GM23338 (cell line): ENCODE results near the gene OGFOD2. TPM values are rescaled to one million over a fixed set of nuclear protein-coding genes. Genes with fewer than 3 reads are reported as not detected.
"Not testable (repeated sequence)": the region's sequence is repeated elsewhere in the genome, so short reads cannot be mapped to it uniquely, and the experiment has no call there.

Experiments
- ATAC-seq: fragments of 200-7000 bp; cut with Tn5 transposase; 3 replicates; pipeline ENCODE4 v1.9.1; 2020
- DNase-seq: peaks from one replicate; pipeline ENCODE4 v3.0.0-alpha.2; 2015; ENCODE audit warnings: low spot score
- H2AFZ ChIP-seq: fragments of 200-600 bp; sonication (generic); 2 replicates; pipeline ENCODE4 v1.8.0; 2016; ENCODE audit warnings: antibody characterized with exemption, mild to moderate bottlenecking, moderate library complexity
- H3F3A ChIP-seq: fragments of 200-600 bp; sonication (generic); replicated peaks from 2 replicates; pipeline ENCODE4 v1.8.0; 2017; ENCODE audit warnings: antibody characterized with exemption, mixed run types, low read depth
- H3K27ac ChIP-seq: fragments of 200-600 bp; sonication (generic); 2 replicates; pipeline ENCODE4 v1.6.1; 2016; ENCODE audit warnings: low read depth
- H3K27me3 ChIP-seq: fragments of 200-600 bp; sonication (generic); 2 replicates; pipeline ENCODE4 v1.8.0; 2016; ENCODE audit warnings: mild to moderate bottlenecking, mixed run types, moderate library complexity; ENCODE audit not compliant: insufficient read depth
- H3K36me3 ChIP-seq: fragments of 200-600 bp; sonication (generic); 2 replicates; pipeline ENCODE4 v1.8.0; 2016; ENCODE audit warnings: mild to moderate bottlenecking; ENCODE audit not compliant: insufficient read depth
- H3K4me1 ChIP-seq: fragments of 200-600 bp; sonication (generic); 2 replicates; pipeline ENCODE4 v1.8.0; 2016; ENCODE audit warnings: mild to moderate bottlenecking, moderate library complexity; ENCODE audit not compliant: insufficient read depth
- H3K4me2 ChIP-seq: fragments of 200-600 bp; sonication (generic); 2 replicates; pipeline ENCODE4 v1.7.1; 2017; ENCODE audit warnings: mixed run types
- H3K4me3 ChIP-seq: fragments of 200-600 bp; sonication (generic); 2 replicates; pipeline ENCODE4 v1.6.1; 2016; ENCODE audit warnings: mixed run types
- H3K79me2 ChIP-seq: fragments of 200-600 bp; sonication (generic); replicated peaks from 2 replicates; pipeline ENCODE4 v1.8.0; 2017; ENCODE audit warnings: mild to moderate bottlenecking; ENCODE audit not compliant: insufficient read depth
- H3K9me2 ChIP-seq: fragments of 200-600 bp; sonication (generic); 2 replicates; pipeline ENCODE4 v1.8.0; 2017; ENCODE audit not compliant: insufficient read depth
- H4K20me1 ChIP-seq: fragments of 200-600 bp; sonication (generic); replicated peaks from 2 replicates; pipeline ENCODE4 v1.8.0; 2017; ENCODE audit warnings: mild to moderate bottlenecking; ENCODE audit not compliant: insufficient read depth
- H3K27ac Mint-ChIP-seq: 2 replicates; pipeline ENCODE4 v1.8.0; 2020; ENCODE audit warnings: inconsistent platforms, mild to moderate bottlenecking, moderate library complexity, mixed read lengths
- H3K27me3 Mint-ChIP-seq: 3 replicates; pipeline ENCODE4 v1.8.0; 2022; ENCODE audit warnings: low read depth, mild to moderate bottlenecking, moderate library complexity, mixed read lengths, inconsistent platforms; ENCODE audit not compliant: insufficient read depth, poor library complexity
- H3K36me3 Mint-ChIP-seq: 3 replicates; pipeline ENCODE4 v1.8.0; 2021; ENCODE audit warnings: low read depth, mild to moderate bottlenecking, inconsistent platforms, moderate library complexity, mixed read lengths
- H3K4me1 Mint-ChIP-seq: 3 replicates; pipeline ENCODE4 v1.8.0; 2020; ENCODE audit warnings: mild to moderate bottlenecking, inconsistent platforms, mixed read lengths
- H3K4me3 Mint-ChIP-seq: 3 replicates; pipeline ENCODE4 v1.8.0; 2021; ENCODE audit warnings: moderate library complexity, mild to moderate bottlenecking, inconsistent platforms, mixed read lengths
- H3K9me3 Mint-ChIP-seq: 3 replicates; pipeline ENCODE4 v1.8.0; 2020; ENCODE audit warnings: moderate library complexity, mild to moderate bottlenecking, inconsistent platforms, mixed read lengths
- CREB1 ChIP-seq: fragments of 250-450 bp; sonication (Bioruptor Pico); IDR thresholded peaks from 2 replicates; pipeline ENCODE4 v1.5.0; 2020; ENCODE audit warnings: low read depth, mild to moderate bottlenecking, moderate library complexity
- CTCF ChIP-seq, 2 experiments: fragments of 200-600 bp in 1 of 2; sonication (generic) in 1 of 2; conservative IDR thresholded peaks; 2 replicates each; pipeline versions ENCODE4 v1.5.1 to v1.6.1; 2016 to 2017; ENCODE audit warnings: antibody characterized with exemption in 2 of 2, low read depth in 2 of 2, mild to moderate bottlenecking in 2 of 2, moderate library complexity in 1 of 2
- EZH2 ChIP-seq: fragments of 200-600 bp; sonication (generic); IDR thresholded peaks from one replicate; pipeline ENCODE4 v1.8.0; 2017; ENCODE audit warnings: antibody characterized with exemption, mild to moderate bottlenecking, low read depth; ENCODE audit not compliant: unreplicated experiment
- JUNB ChIP-seq: IDR thresholded peaks from one replicate; pipeline ENCODE4 v1.6.1; 2016; ENCODE audit warnings: antibody characterized with exemption; ENCODE audit not compliant: unreplicated experiment
- NANOG ChIP-seq: IDR thresholded peaks from 2 replicates; pipeline ENCODE4 v1.6.1; 2016; ENCODE audit warnings: antibody characterized with exemption, borderline replicate concordance
- POLR2AphosphoS5 ChIP-seq: IDR thresholded peaks from 2 replicates; pipeline ENCODE4 v1.6.1; 2016; ENCODE audit warnings: antibody characterized with exemption, low read depth
- STAT1 ChIP-seq: IDR thresholded peaks from one replicate; pipeline ENCODE4 v1.6.1; 2016; ENCODE audit warnings: antibody characterized with exemption; ENCODE audit not compliant: unreplicated experiment
- ZNF114 ChIP-seq: fragments of 250-450 bp; sonication (Bioruptor Pico); IDR thresholded peaks from 2 replicates; pipeline ENCODE4 v1.5.0; 2020; ENCODE audit warnings: mild to moderate bottlenecking, moderate library complexity
- ZNF331 ChIP-seq: fragments of 250-450 bp; sonication (Bioruptor Pico); IDR thresholded peaks from 2 replicates; pipeline ENCODE4 v1.5.0; 2020; ENCODE audit warnings: low read depth, mild to moderate bottlenecking, moderate library complexity
- polyA plus RNA-seq: library from polyadenylated mRNA; unstranded; fragments of >200 nt; fragmentation: Nextera tagmentation; extraction: Ambion mirVana; gene quantifications from 2 replicates; pipeline ENCODE4 v1.2.1, GENCODE V29; 2016
- total RNA-seq: library from RNA; depleted of rRNA; stranded (reverse); fragments of >200 nt; shearing (Covaris generic); gene quantifications from 2 replicates; pipeline ENCODE4 v1.2.3, GENCODE V29; 2014
- TF ChIP-seq, protein P1 (sequence below): IDR thresholded peaks from one replicate; pipeline ENCODE4 v1.6.1; 2018; ENCODE audit warnings: antibody characterized with exemption; ENCODE audit not compliant: unreplicated experiment
- TF ChIP-seq, protein P2 (sequence below): IDR thresholded peaks from 2 replicates; pipeline ENCODE4 v1.6.1; 2016; ENCODE audit warnings: antibody characterized with exemption

The OGFOD2 gene
- total and polyA plus RNA-seq, 2 experiments from 2014 or later, result 13.1 to 16.1 TPM

DNA sequence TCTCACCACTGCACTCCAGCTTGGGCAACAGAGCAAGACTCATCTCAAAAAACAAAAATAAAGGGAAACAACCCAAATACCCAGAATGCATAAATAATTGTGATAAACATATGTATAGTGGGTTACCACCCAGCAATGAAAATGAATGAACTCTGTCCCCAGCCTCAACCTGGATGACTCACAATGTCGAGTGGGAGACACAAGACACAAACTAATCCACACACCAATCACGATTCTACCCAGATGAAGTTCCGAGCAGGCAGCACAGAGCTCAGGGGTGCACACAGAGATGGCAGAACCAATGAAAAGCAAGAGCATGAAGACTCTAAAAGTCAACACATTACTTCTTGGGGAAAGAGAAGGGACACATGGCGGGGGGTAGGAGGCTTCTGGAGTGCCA lies 35.9 kb upstream of the OGFOD2 start (continued):
- TF ChIP-seq, protein P1, sequence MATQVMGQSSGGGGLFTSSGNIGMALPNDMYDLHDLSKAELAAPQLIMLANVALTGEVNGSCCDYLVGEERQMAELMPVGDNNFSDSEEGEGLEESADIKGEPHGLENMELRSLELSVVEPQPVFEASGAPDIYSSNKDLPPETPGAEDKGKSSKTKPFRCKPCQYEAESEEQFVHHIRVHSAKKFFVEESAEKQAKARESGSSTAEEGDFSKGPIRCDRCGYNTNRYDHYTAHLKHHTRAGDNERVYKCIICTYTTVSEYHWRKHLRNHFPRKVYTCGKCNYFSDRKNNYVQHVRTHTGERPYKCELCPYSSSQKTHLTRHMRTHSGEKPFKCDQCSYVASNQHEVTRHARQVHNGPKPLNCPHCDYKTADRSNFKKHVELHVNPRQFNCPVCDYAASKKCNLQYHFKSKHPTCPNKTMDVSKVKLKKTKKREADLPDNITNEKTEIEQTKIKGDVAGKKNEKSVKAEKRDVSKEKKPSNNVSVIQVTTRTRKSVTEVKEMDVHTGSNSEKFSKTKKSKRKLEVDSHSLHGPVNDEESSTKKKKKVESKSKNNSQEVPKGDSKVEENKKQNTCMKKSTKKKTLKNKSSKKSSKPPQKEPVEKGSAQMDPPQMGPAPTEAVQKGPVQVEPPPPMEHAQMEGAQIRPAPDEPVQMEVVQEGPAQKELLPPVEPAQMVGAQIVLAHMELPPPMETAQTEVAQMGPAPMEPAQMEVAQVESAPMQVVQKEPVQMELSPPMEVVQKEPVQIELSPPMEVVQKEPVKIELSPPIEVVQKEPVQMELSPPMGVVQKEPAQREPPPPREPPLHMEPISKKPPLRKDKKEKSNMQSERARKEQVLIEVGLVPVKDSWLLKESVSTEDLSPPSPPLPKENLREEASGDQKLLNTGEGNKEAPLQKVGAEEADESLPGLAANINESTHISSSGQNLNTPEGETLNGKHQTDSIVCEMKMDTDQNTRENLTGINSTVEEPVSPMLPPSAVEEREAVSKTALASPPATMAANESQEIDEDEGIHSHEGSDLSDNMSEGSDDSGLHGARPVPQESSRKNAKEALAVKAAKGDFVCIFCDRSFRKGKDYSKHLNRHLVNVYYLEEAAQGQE, result no peak

GRCh38 chr12:122941351-122941750 lies 33.7 kb upstream of the OGFOD2 start:
- not testable (repeated sequence) for H3K79me2 ChIP-seq, H3K4me1 Mint-ChIP-seq, H3K4me3 ChIP-seq, H3K9me2 ChIP-seq, H3K27ac ChIP-seq, H2AFZ ChIP-seq, DNase-seq, H3K9me3 Mint-ChIP-seq, ATAC-seq, H3K4me1 ChIP-seq, H4K20me1 ChIP-seq, H3K4me3 Mint-ChIP-seq, H3K36me3 Mint-ChIP-seq, H3K36me3 ChIP-seq, H3K4me2 ChIP-seq, H3K27me3 ChIP-seq, H3F3A ChIP-seq, H3K27ac Mint-ChIP-seq
- peaks cover 14% of the 10 kb centered on the region for H3K27me3 Mint-ChIP-seq

DNA sequence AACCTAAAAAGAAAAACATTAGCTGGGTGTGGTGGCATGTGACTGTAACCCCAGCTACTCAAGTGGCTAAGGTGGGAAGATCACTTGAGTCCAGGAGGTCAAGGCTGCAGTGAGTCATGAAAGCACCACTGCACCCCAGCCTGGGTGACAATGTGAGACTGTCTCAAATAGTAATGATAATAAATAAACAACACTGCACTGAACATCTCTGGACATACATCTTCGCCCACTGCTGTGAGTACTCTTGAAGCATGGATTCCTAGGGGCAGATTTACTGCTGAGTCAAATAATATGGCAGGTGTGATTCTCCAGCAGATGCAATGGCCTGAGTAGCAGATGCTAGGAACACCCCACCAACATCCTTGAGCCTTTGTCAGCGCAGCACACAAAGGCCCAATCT lies 32.4 kb upstream of the OGFOD2 start:
- no peaks in the 10 kb centered on the region for H3K9me3 Mint-ChIP-seq
- Histone ChIP-seq H2AFZ (no peak overlapping the region), H3K4me1 (no peaks in the 10 kb centered on the region), H3F3A (no peaks in the 10 kb centered on the region), H3K27me3 (no peaks in the 10 kb centered on the region), H3K4me3 (no peak overlapping the region), H3K27ac (no peak overlapping the region), H3K4me2 (no peak overlapping the region), H3K79me2 (no peaks in the 10 kb centered on the region), H3K9me2 (no peaks in the 10 kb centered on the region), H4K20me1 (peaks cover 3% of the 10 kb centered on the region; the same call in 1 of the 2 replicates), H3K36me3 (no peaks in the 10 kb centered on the region)
- no peak for ATAC-seq
- H3K4me1 Mint-ChIP-seq, result no peaks in the 10 kb centered on the region
- DNase-seq, result no peak
- no peaks in the 10 kb centered on the region for H3K36me3 Mint-ChIP-seq
- H3K4me3 Mint-ChIP-seq, result no peak overlapping the region
- H3K27me3 Mint-ChIP-seq, result peaks cover 14% of the 10 kb centered on the region
- no peak overlapping the region for H3K27ac Mint-ChIP-seq
- TF ChIP-seq STAT1, result no peak
- TF ChIP-seq, protein P2, sequence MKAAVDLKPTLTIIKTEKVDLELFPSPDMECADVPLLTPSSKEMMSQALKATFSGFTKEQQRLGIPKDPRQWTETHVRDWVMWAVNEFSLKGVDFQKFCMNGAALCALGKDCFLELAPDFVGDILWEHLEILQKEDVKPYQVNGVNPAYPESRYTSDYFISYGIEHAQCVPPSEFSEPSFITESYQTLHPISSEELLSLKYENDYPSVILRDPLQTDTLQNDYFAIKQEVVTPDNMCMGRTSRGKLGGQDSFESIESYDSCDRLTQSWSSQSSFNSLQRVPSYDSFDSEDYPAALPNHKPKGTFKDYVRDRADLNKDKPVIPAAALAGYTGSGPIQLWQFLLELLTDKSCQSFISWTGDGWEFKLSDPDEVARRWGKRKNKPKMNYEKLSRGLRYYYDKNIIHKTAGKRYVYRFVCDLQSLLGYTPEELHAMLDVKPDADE, result no peak
- no peak for TF ChIP-seq NANOG
- TF ChIP-seq POLR2AphosphoS5, result no peak
- no peak for TF ChIP-seq ZNF114 (CRISPR knock-in tag)
- no peak for TF ChIP-seq CREB1 (CRISPR knock-in tag)
- TF ChIP-seq ZNF331 (CRISPR knock-in tag), result no peak
- no peak for TF ChIP-seq JUNB
- no peak for TF ChIP-seq EZH2
- TF ChIP-seq CTCF (conservative IDR thresholded peaks at IDR 0.05; ENCODE audit: low read depth in 2 of 2), result no peak
